ENCODE measurements around the gene KLHL26. TPM values are rescaled to one million over a fixed set of nuclear protein-coding genes. Genes with fewer than 3 reads are reported as not detected.
A peak's percentile ranks its signal among the peaks of the same experiment; 100 is the strongest.

The KLHL26 gene
- total RNA-seq, 2 experiments from 2014 or later = 13.7 to 19.0 TPM

- DNase-seq (no peak), ATAC-seq (ENCODE audit: poor library complexity) (no peak)
- CTCF ChIA-PET = no interaction called here
- Histone ChIP-seq H3K4me1 (ENCODE audit: insufficient read depth, low read length) (peaks cover 9% of the 10 kb centered on the region), H3K27ac (ENCODE audit: low read depth in 1 of 2, low read length in 2 of 2) (no peak overlapping the region), H3K4me3 (ENCODE audit: low read length) (no peak overlapping the region), H3K27me3 (ENCODE audit: control insufficient read depth in 1 of 2, insufficient read depth in 2 of 2, low read length in 2 of 2) (no peaks in the 10 kb centered on the region), H3K36me3 (ENCODE audit: insufficient read depth, low read length) (peaks cover 7% of the 10 kb centered on the region), H3K9me3 (ENCODE audit: control insufficient read depth in 1 of 2, insufficient read depth in 1 of 2, low read length in 2 of 2) (no peaks in the 10 kb centered on the region)
- no peaks in the 10 kb centered on the region for H3K36me3 Mint-ChIP-seq (ENCODE audit: low read depth)
- H3K27ac Mint-ChIP-seq = no peak overlapping the region
- POLR2A ChIA-PET = no interaction called here
- no peak for TF ChIP-seq CTCF (IDR thresholded peaks at IDR 0.05)
- H3K4me3 Mint-ChIP-seq = peak overlapping the region; percentile 20
- intact Hi-C loops (cut with DNase I, micrococcal nuclease) = no loop called here
- no peaks in the 10 kb centered on the region for H3K9me3 Mint-ChIP-seq
- H3K27me3 Mint-ChIP-seq = no peaks in the 10 kb centered on the region
- H3K4me1 Mint-ChIP-seq (ENCODE audit: low read depth) = peaks cover 19% of the 10 kb centered on the region
These were observed 12.7 kb downstream of the KLHL26 start for GRCh38 chr19:18649371-18650020.

- Mint-ChIP-seq H3K4me1 (ENCODE audit: low read depth) (peaks cover 17% of the 10 kb centered on the region), H3K4me3 (no peak overlapping the region), H3K9me3 (no peaks in the 10 kb centered on the region), H3K36me3 (ENCODE audit: low read depth) (no peaks in the 10 kb centered on the region), H3K27ac (no peak overlapping the region), H3K27me3 (no peaks in the 10 kb centered on the region)
- H3K27ac ChIP-seq (ENCODE audit: low read depth in 1 of 2, low read length in 2 of 2) = no peak overlapping the region
- ATAC-seq (ENCODE audit: poor library complexity) = no peak
- peaks cover 7% of the 10 kb centered on the region for H3K36me3 ChIP-seq (ENCODE audit: insufficient read depth, low read length)
- H3K27me3 ChIP-seq (ENCODE audit: control insufficient read depth in 1 of 2, insufficient read depth in 2 of 2, low read length in 2 of 2) = no peaks in the 10 kb centered on the region
- no peak for TF ChIP-seq CTCF (IDR thresholded peaks at IDR 0.05)
- no peaks in the 10 kb centered on the region for H3K9me3 ChIP-seq (ENCODE audit: control insufficient read depth in 1 of 2, insufficient read depth in 1 of 2, low read length in 2 of 2)
- no peak for DNase-seq
- intact Hi-C loops (cut with DNase I, micrococcal nuclease) = no loop called here
- H3K4me1 ChIP-seq (ENCODE audit: insufficient read depth, low read length) = peaks cover 4% of the 10 kb centered on the region
- no peak overlapping the region for H3K4me3 ChIP-seq (ENCODE audit: low read length)
- POLR2A ChIA-PET = no interaction called here
- CTCF ChIA-PET = no interaction called here
These were observed 13.2 kb downstream of the KLHL26 start for GRCh38 chr19:18650021-18650390.

- H3K36me3 Mint-ChIP-seq (ENCODE audit: low read depth) = no peaks in the 10 kb centered on the region
- H3K27ac Mint-ChIP-seq = no peak overlapping the region
- no peak for DNase-seq
- Histone ChIP-seq H3K27ac (ENCODE audit: low read depth in 1 of 2, low read length in 2 of 2) (no peak overlapping the region), H3K36me3 (ENCODE audit: insufficient read depth, low read length) (peaks cover 7% of the 10 kb centered on the region), H3K4me1 (ENCODE audit: insufficient read depth, low read length) (no peaks in the 10 kb centered on the region), H3K27me3 (ENCODE audit: control insufficient read depth in 1 of 2, insufficient read depth in 2 of 2, low read length in 2 of 2) (no peaks in the 10 kb centered on the region), H3K4me3 (ENCODE audit: low read length) (no peak overlapping the region), H3K9me3 (ENCODE audit: control insufficient read depth in 1 of 2, insufficient read depth in 1 of 2, low read length in 2 of 2) (no peaks in the 10 kb centered on the region)
- CTCF ChIA-PET = no interaction called here
- H3K4me1 Mint-ChIP-seq (ENCODE audit: low read depth) = peaks cover 17% of the 10 kb centered on the region
- H3K9me3 Mint-ChIP-seq = no peaks in the 10 kb centered on the region
- TF ChIP-seq CTCF (IDR thresholded peaks at IDR 0.05) = no peak
- ATAC-seq (ENCODE audit: poor library complexity) = no peak
- POLR2A ChIA-PET = no interaction called here
- no peak overlapping the region for H3K4me3 Mint-ChIP-seq
- intact Hi-C loops (cut with DNase I, micrococcal nuclease) = no loop called here
- H3K27me3 Mint-ChIP-seq = no peaks in the 10 kb centered on the region
These were observed 13.7 kb downstream of the KLHL26 start for GRCh38 chr19:18650468-18651041.
